Peyer's patch (tissue), 4 donors: ENCODE results near the gene KRT40. TPM values are rescaled to one million over a fixed set of nuclear protein-coding genes. Genes with fewer than 3 reads are reported as not detected.

Experiments used
- DNase-seq, 3 donors: peaks; one replicate each; pipeline ENCODE4 v3.0.0-alpha.2; 2017 to 2019
- H3K27ac ChIP-seq, 4 donors: fragments of 200-600 bp; sonication (generic); one replicate each; pipeline ENCODE4 v1.5.1; 2016 to 2019
- H3K27me3 ChIP-seq, 2 donors: fragments of 200-600 bp; sonication (generic); one replicate each; pipeline ENCODE4 v1.5.1; 2019
- H3K36me3 ChIP-seq, 3 donors: fragments of 200-600 bp; sonication (generic); one replicate each; pipeline ENCODE4 v1.5.1; 2016 to 2019
- H3K4me1 ChIP-seq, 4 donors: fragments of 200-600 bp; sonication (generic); one replicate each; pipeline ENCODE4 v1.5.1; 2016 to 2019
- H3K4me3 ChIP-seq, 4 donors: fragments of 200-600 bp; sonication (generic); 1 replicate in 3 of 4; 2 replicates in 1 of 4; pipeline ENCODE4 v1.5.1; 2016 to 2019; ENCODE audit warnings: mild to moderate bottlenecking in 1 of 4
- H3K9me3 ChIP-seq, 4 donors: fragments of 200-600 bp; sonication (generic); one replicate each; pipeline ENCODE4 v1.5.1; 2016 to 2019; ENCODE audit warnings: mild to moderate bottlenecking in 1 of 4
- CTCF ChIP-seq, 6 experiments: fragments of 450-650 bp in 4 of 6; fragments of 200-600 bp in 2 of 6; sonication (generic) in 1 of 6; IDR thresholded peaks; one replicate each; pipeline ENCODE4 v1.5.1; 2017 to 2019; ENCODE audit warnings: antibody characterized with exemption in 6 of 6, mild to moderate bottlenecking in 3 of 6, moderate library complexity in 1 of 6
- POLR2A ChIP-seq, 2 donors: fragments of 450-650 bp; IDR thresholded peaks; one replicate each; pipeline ENCODE4 v1.5.1; 2017; ENCODE audit warnings: antibody characterized with exemption in 2 of 2, mild to moderate bottlenecking in 2 of 2, moderate library complexity in 2 of 2
- total RNA-seq, 4 donors: library from RNA; depleted of rRNA; stranded (reverse); fragments of >200 nt; gene quantifications; one replicate each; pipeline ENCODE4 v1.1.0, GENCODE V29; 2016

Gene KRT40
- total RNA-seq, 4 donors from 2014 or later, result 0.88 to 1.0 (median 0.94) TPM; not detected in 1

- Histone ChIP-seq H3K36me3 (no peaks in the 10 kb centered on the region), H3K27me3 (no peaks in the 10 kb centered on the region), H3K9me3 (no peaks in the 10 kb centered on the region), H3K4me3 (no peak overlapping the region), H3K4me1 (no peaks in the 10 kb centered on the region), H3K27ac (no peak overlapping the region)
- TF ChIP-seq CTCF (IDR thresholded peaks at IDR 0.05) (no peak), POLR2A (IDR thresholded peaks at IDR 0.05) (no peak)
- no peak for DNase-seq
Observed at GRCh38 chr17:40996829-40997228, 12.7 kb upstream of the KRT40 start.

- no peaks in the 10 kb centered on the region for H3K4me1 ChIP-seq
- TF ChIP-seq POLR2A (IDR thresholded peaks at IDR 0.05) (no peak), CTCF (IDR thresholded peaks at IDR 0.05) (no peak)
- no peak overlapping the region for H3K4me3 ChIP-seq
- DNase-seq, result no peak
- H3K9me3 ChIP-seq, result no peaks in the 10 kb centered on the region
- no peaks in the 10 kb centered on the region for H3K36me3 ChIP-seq
- no peaks in the 10 kb centered on the region for H3K27me3 ChIP-seq
- H3K27ac ChIP-seq, result no peak overlapping the region
Observed at GRCh38 chr17:40995116-40995515, 11.0 kb upstream of the KRT40 start.

DNA sequence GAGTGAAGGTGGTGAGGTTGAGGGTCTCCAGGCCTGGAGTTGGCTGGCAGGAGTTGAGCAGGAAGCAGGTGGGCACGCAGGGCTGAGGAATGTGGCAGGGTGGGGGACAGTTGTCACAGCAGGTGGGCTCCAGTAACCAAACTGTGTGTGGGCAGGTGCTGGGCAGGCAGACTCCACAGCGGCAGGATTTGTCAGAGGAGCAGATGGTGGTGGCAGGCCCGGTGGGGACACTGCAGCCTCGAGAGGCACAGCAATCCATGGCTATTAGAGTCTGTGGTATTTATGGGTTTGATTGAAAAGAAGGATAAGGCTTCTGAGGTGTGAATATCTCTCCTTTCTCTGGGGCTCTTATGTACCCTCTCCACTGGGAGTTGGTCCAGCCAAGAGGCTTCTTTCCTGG lies 9.7 kb upstream of the KRT40 start, which contains the start of gene KRTAP3-3:
Gene KRTAP3-3, minus strand, starts transcription at position 326 of the 400 bp plus-strand sequence. Its CDS starts 67 bp downstream, at position 259.
- Histone ChIP-seq H3K9me3 (no peaks in the 10 kb centered on the region), H3K27me3 (no peaks in the 10 kb centered on the region), H3K36me3 (no peaks in the 10 kb centered on the region), H3K4me1 (no peaks in the 10 kb centered on the region), H3K27ac (no peak within 1 kb of the TSS), H3K4me3 (no peak within 1 kb of the TSS)
- no peak for DNase-seq
- TF ChIP-seq POLR2A (IDR thresholded peaks at IDR 0.05) (no peak), CTCF (IDR thresholded peaks at IDR 0.05) (no peak)

DNA sequence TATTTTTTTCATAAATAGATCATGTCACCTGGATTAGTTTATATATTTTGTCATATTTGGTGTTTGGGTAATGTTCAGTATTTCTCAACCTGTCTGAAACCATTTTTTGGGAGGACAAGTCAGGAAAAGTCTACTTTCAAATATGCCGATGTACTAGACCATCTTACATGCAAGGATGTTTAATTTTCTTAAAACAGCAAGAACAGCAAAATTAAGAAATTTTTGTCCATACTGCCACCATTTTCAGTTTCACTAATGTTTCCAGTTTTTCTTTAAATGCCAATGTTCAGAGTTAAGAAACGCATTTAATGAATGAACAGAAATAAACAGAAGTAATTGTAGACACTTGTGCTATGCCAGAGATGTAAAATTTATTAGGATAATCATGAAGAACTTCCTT lies 9.0 kb upstream of the KRT40 start:
- H3K4me1 ChIP-seq, result no peaks in the 10 kb centered on the region
- H3K9me3 ChIP-seq, result no peaks in the 10 kb centered on the region
- no peaks in the 10 kb centered on the region for H3K27me3 ChIP-seq
- H3K36me3 ChIP-seq, result no peaks in the 10 kb centered on the region
- no peak for DNase-seq
- no peak overlapping the region for H3K27ac ChIP-seq
- no peak overlapping the region for H3K4me3 ChIP-seq
- TF ChIP-seq CTCF (IDR thresholded peaks at IDR 0.05) (no peak), POLR2A (IDR thresholded peaks at IDR 0.05) (no peak)

GRCh38 chr17:40992666-40993065 lies 8.5 kb upstream of the KRT40 start:
- H3K27me3 ChIP-seq, result no peaks in the 10 kb centered on the region
- H3K27ac ChIP-seq, result no peak overlapping the region
- no peaks in the 10 kb centered on the region for H3K9me3 ChIP-seq
- no peak overlapping the region for H3K4me3 ChIP-seq
- H3K36me3 ChIP-seq, result no peaks in the 10 kb centered on the region
- TF ChIP-seq CTCF (IDR thresholded peaks at IDR 0.05) (no peak), POLR2A (IDR thresholded peaks at IDR 0.05) (no peak)
- no peak for DNase-seq
- no peaks in the 10 kb centered on the region for H3K4me1 ChIP-seq

GRCh38 chr17:40986920-40987319 lies 2.8 kb upstream of the KRT40 start:
- H3K4me3 ChIP-seq, result no peak overlapping the region
- H3K36me3 ChIP-seq, result no peaks in the 10 kb centered on the region
- no peak overlapping the region for H3K27ac ChIP-seq
- H3K9me3 ChIP-seq, result no peaks in the 10 kb centered on the region
- no peaks in the 10 kb centered on the region for H3K4me1 ChIP-seq
- DNase-seq, result no peak
- H3K27me3 ChIP-seq, result no peaks in the 10 kb centered on the region
- TF ChIP-seq POLR2A (IDR thresholded peaks at IDR 0.05), result no peak
- no peak for TF ChIP-seq CTCF (IDR thresholded peaks at IDR 0.05)
